ENCODE results near the gene TK1.
A peak's percentile ranks its signal among the peaks of the same experiment; 100 is the strongest.

The TK1 gene

DNA sequence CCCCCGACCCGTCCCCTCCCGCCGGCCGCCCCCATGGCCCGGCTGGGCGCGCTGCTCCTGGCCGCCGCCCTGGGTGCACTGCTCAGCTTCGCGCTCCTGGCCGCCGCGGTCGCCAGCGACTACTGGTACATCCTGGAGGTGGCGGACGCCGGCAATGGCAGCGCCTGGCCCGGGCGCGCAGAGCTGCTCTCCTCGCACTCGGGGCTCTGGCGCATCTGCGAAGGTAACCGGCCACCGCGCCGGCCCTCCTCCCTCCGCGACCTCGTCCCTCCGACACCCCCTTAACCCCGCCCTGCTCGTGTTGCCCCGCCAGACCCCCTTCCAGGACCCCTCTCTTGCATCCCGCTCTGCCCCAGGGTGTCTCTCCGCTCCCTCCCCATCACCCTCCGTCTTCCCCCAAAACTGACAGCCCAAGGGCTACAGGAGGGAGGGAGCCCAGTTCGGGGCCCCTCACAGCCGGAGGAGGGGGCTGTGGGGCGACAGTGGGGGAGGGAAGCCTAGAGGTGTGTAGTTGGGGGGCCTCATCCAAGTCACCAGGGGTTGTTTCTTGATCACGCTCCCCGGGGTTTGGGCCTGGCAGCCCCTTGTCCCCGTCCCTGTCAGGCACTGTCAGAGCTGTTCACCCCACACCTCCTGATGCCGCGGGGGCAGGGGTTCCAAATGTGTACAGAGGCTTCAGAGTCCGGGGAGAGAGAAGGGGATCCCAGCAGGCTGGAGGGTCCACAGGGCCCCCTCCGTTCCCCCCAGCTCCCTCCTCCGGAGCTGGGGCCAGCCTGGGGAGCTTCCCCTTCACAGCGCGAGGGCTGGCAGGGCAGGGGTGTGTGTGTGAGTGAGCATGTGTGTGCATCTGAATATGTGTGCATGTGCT lies 45.4 kb upstream of the TK1 start:
- DNase-seq (ENCODE audit: low read depth), result peak; percentile 58
- H3K4me3 ChIP-seq (ENCODE audit: low read depth, low read length), result no peak overlapping the region
- TF ChIP-seq POLR2A (IDR thresholded peaks at IDR 0.05; ENCODE audit: extremely low read depth, insufficient read length), result no peak
- no peak; the same call in 1 of the 2 replicates for TF ChIP-seq MAX (IDR thresholded peaks at IDR 0.05; ENCODE audit: low read depth, low read length)
- TF ChIP-seq, protein P1, sequence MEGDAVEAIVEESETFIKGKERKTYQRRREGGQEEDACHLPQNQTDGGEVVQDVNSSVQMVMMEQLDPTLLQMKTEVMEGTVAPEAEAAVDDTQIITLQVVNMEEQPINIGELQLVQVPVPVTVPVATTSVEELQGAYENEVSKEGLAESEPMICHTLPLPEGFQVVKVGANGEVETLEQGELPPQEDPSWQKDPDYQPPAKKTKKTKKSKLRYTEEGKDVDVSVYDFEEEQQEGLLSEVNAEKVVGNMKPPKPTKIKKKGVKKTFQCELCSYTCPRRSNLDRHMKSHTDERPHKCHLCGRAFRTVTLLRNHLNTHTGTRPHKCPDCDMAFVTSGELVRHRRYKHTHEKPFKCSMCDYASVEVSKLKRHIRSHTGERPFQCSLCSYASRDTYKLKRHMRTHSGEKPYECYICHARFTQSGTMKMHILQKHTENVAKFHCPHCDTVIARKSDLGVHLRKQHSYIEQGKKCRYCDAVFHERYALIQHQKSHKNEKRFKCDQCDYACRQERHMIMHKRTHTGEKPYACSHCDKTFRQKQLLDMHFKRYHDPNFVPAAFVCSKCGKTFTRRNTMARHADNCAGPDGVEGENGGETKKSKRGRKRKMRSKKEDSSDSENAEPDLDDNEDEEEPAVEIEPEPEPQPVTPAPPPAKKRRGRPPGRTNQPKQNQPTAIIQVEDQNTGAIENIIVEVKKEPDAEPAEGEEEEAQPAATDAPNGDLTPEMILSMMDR (IDR thresholded peaks at IDR 0.05; ENCODE audit: low read depth, low read length), result no peak
- TF ChIP-seq MYC (IDR thresholded peaks at IDR 0.05; ENCODE audit: low read depth, low read length), result no peak

DNA sequence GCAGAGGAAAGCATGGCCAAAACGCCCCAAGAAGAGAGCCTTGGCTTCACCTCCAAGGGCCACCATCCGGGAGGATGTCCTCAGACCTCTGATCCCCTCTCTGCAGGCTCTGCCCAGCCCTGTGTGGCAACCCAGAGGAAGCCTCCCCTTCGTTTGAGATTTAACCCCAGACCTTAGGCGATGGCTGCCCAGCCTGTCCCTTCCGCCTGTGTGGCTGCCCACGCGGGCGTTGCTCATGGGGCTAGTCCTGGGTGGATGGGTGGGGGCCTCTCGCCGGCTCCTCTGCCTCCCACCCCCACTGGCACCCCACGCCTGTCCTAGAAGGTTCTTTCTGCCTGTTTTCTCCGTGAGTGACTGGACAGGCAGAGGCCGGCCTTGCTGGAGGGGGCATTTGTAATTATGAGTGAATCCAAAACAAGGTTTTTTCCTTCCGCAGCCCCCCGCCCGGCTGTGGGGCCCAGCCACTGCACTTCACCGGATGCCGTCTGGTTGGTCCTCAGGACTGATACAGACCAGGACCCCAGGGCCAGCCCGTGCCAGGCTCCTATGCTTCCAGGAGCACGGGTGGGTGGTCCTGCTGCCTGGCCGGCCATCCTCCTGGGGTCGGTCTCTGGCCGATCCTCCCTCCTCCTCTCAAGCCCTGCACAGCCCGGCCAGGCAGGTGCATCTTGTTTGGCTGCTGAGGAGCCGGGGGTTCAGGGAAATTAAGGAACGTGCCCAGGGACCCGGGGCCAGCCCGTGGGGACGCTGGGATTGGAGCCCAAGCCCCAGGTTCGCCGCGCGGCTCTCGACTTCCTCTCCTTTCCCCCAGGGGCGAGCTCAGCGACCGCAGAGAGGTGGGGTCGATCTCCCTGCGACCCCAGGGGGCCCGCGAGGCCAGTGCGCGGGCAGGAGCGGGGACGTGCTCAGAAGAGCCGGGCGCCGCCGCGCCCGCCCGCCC lies 44.4 kb upstream of the TK1 start, which contains the start of gene TMEM235:
TMEM235 (plus strand) TSS at position 636 of the 940 bp plus-strand sequence. CDS start 393 bp downstream, outside the sequence.
- H3K4me3 ChIP-seq (ENCODE audit: low read depth, low read length), result no peak within 1 kb of the TSS
- peak; percentile 59 for DNase-seq (ENCODE audit: low read depth)
- TF ChIP-seq, protein P1 (IDR thresholded peaks at IDR 0.05; ENCODE audit: low read depth, low read length), result no peak
- TF ChIP-seq POLR2A (IDR thresholded peaks at IDR 0.05; ENCODE audit: extremely low read depth, insufficient read length) (no peak), MYC (IDR thresholded peaks at IDR 0.05; ENCODE audit: low read depth, low read length) (no peak), MAX (IDR thresholded peaks at IDR 0.05; ENCODE audit: low read depth, low read length) (no peak)

DNA sequence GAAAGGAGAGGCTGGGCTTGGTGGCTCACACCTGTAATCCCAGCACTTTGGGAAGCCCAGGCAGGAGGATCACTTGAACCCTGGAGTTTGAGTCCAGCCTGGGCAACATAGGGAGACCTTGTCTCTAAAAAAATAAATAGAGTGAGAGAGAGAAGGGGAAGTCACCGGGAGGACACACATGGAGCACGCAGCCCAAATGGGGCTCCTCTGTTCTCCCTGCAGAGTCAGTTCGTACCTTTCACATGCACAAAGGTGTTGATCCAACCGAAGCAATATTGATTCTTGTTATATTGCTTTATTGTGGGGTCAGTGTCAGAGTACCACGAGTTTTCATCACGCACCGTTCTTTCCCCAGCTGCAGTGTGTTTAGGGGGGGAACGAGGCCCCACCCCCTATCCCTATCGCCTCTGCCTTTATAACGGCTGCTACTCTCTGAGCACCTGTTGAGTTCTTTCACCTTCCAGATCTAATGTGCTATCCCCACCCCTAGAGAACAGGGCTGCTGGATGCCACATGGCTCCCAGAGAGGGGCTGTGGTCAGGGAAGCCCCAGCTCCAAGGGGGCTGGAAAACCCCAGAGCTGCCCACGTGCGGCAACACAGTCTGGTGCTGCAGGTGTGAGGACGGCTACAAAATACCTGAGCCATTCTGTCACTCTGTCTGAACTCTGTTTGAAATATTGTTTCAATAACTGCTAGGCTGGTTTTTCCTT lies 43.6 kb upstream of the TK1 start:
- no peak overlapping the region for H3K4me3 ChIP-seq (ENCODE audit: low read depth, low read length)
- no peak for TF ChIP-seq MYC (IDR thresholded peaks at IDR 0.05; ENCODE audit: low read depth, low read length)
- TF ChIP-seq MAX (IDR thresholded peaks at IDR 0.05; ENCODE audit: low read depth, low read length), result no peak
- TF ChIP-seq, protein P1 (IDR thresholded peaks at IDR 0.05; ENCODE audit: low read depth, low read length), result no peak
- TF ChIP-seq POLR2A (IDR thresholded peaks at IDR 0.05; ENCODE audit: extremely low read depth, insufficient read length), result no peak
- no peak for DNase-seq (ENCODE audit: low read depth)

DNA sequence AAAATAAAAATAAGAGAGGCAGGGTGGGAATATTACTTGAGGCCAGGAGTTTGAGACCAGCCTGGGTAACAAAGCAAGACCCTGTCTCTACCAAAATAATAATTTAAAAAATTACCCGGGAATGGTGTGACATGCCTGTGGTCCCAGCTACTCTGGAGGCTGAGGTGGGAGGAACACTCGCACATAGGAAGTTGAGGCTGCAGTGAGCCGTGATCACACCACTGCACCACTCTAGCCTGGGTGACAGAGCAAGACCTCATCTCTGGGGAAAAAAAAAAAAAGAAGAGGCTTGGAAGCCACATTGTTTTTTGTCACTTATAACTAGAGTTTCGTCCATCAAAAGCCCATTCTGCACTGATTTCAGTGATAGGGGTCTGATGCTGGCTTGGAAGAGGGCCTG lies 41.3 kb upstream of the TK1 start:
- TF ChIP-seq MAX (IDR thresholded peaks at IDR 0.05; ENCODE audit: low read depth, low read length) (no peak), MYC (IDR thresholded peaks at IDR 0.05; ENCODE audit: low read depth, low read length) (no peak), POLR2A (IDR thresholded peaks at IDR 0.05; ENCODE audit: extremely low read depth, insufficient read length) (no peak)
- TF ChIP-seq, protein P1 (IDR thresholded peaks at IDR 0.05; ENCODE audit: low read depth, low read length), result no peak

DNA sequence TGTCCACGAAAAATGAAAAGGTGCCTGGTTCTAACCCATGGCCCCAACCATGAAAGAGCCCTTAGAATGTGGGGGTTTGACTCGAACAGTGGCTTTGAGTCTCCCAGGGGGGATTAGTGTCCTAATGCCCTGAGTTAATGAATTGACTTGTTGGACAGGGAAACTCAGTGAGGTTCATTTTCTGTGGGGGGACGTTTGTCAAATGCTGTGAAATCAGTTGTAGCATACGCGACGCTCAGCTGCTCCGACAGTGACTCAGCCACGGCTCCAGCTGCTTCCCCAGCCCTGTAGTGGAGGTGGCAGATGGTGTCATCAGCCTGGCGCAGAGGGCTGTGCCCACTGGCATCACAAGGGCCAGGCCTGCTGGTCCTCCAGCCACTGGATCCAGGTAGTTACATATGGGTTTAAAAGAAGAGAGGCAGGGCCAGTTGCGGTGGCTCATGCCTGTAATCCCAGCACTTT lies 40.6 kb upstream of the TK1 start:
- TF ChIP-seq MYC (IDR thresholded peaks at IDR 0.05; ENCODE audit: low read depth, low read length) (no peak), POLR2A (IDR thresholded peaks at IDR 0.05; ENCODE audit: extremely low read depth, insufficient read length) (no peak), MAX (IDR thresholded peaks at IDR 0.05; ENCODE audit: low read depth, low read length) (no peak)
- TF ChIP-seq, protein P1 (IDR thresholded peaks at IDR 0.05; ENCODE audit: low read depth, low read length), result no peak

More for the DNA sequence above, 41.3 kb upstream of the TK1 start:
- H3K4me3 ChIP-seq (ENCODE audit: low read depth, low read length), result no peak overlapping the region
- DNase-seq (ENCODE audit: low read depth), result no peak

More for the DNA sequence above, 40.6 kb upstream of the TK1 start:
- no peak overlapping the region for H3K4me3 ChIP-seq (ENCODE audit: low read depth, low read length)
- DNase-seq (ENCODE audit: low read depth), result no peak

Data from NB4 (cell line).